ENCODE data around the gene TLR10. TPM values are rescaled to one million over a fixed set of nuclear protein-coding genes. Genes with fewer than 3 reads are reported as not detected.

Gene TLR10
- total RNA-seq, 4 donors from 2014 or later, result 0.09 to 0.38 (median 0.38) TPM; not detected in 1

DNA sequence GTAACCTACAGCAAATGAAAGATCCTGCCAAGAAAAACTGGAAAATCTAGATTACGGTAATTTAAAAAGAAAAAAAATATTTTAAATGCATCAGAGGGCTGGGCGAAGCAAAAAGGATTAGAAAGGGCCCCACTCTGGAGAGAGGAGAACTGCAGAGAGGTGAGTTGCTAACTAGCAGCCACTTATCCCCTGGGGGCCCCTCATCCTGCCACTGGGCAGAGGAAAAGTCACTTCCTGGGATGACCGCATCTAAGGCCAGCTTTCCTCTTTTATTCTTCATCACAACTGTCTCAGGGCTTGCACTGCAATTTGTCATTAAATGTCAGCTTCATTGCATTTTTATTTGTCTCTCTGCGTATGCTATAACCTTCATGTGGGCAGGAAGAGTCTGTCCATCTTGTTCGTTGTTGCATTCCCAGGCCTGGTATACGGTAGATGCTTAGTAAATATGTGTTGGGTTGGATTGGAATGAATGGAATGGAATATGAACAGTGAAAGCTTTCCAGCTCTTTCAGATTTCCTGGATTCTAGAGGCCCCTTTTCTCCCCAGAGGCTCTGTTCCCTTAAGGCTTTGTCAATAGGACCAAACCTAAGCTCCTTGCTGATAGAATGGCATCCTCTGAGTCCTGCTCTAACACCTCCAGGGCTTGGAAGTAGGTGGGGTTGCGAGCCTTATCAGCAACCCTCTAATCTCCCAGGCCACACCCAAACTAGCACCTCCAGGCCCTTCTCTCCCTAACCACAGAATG, 58.9 kb downstream of the TLR10 start:
- WGBS, 2 donors, result 38 to 51% methylated on average over 7 of the region's 7 CpGs
- Histone ChIP-seq H3K4me1 (peaks cover 0 to 33% (median 8%) of the 10 kb centered on the region in 3 donors), H3K27me3 (no peaks in the 10 kb centered on the region), H3K4me3 (no peak overlapping the region), H3K27ac (peak overlapping the region in 2 of 4 donors; percentile 23 to 39), H3K9me3 (no peaks in the 10 kb centered on the region), H3K36me3 (no peaks in the 10 kb centered on the region)
- TF ChIP-seq POLR2A (IDR thresholded peaks at IDR 0.05), result no peak
- TF ChIP-seq, protein P1, sequence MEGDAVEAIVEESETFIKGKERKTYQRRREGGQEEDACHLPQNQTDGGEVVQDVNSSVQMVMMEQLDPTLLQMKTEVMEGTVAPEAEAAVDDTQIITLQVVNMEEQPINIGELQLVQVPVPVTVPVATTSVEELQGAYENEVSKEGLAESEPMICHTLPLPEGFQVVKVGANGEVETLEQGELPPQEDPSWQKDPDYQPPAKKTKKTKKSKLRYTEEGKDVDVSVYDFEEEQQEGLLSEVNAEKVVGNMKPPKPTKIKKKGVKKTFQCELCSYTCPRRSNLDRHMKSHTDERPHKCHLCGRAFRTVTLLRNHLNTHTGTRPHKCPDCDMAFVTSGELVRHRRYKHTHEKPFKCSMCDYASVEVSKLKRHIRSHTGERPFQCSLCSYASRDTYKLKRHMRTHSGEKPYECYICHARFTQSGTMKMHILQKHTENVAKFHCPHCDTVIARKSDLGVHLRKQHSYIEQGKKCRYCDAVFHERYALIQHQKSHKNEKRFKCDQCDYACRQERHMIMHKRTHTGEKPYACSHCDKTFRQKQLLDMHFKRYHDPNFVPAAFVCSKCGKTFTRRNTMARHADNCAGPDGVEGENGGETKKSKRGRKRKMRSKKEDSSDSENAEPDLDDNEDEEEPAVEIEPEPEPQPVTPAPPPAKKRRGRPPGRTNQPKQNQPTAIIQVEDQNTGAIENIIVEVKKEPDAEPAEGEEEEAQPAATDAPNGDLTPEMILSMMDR (IDR thresholded peaks at IDR 0.05), result no peak
- DNase-seq, result no peak
- intact Hi-C loops (cut with DNase I), result loop anchor here (10.0 kb wide), 1 partner anchor 659 kb away; no protein-coding TSS in a partner anchor

- H3K4me3 ChIP-seq, result no peak overlapping the region
- 75 to 92% methylated on average over 2 of the region's 4 CpGs for WGBS, 2 donors
- H3K27ac ChIP-seq, result peak overlapping the region in 2 of 4 donors; percentile 23 to 39
- peaks cover 0 to 26% (median 6%) of the 10 kb centered on the region in 3 donors for H3K4me1 ChIP-seq
- H3K9me3 ChIP-seq, result no peaks in the 10 kb centered on the region
- TF ChIP-seq, protein P1 (IDR thresholded peaks at IDR 0.05), result no peak
- TF ChIP-seq POLR2A (IDR thresholded peaks at IDR 0.05), result no peak
- intact Hi-C loops (cut with DNase I), result loop anchor here (10.0 kb wide), 1 partner anchor 658 kb away; no protein-coding TSS in a partner anchor
- DNase-seq, result no peak
- H3K27me3 ChIP-seq, result no peaks in the 10 kb centered on the region
- no peaks in the 10 kb centered on the region for H3K36me3 ChIP-seq
Measured at GRCh38 chr4:38723114-38723513, 59.7 kb downstream of the TLR10 start.

Small RNA genes within 50 kb of the gene (small RNA-seq; reads per million reads assigned to genes)
- gene RNA5SP158, result 0 reads per million in 4 donors

Other genes with a start within 250 kb of the TLR10 start
- 10 to 100 TPM; 44.2 to 91.4 (median 82.7) TPM for gene KLF3, start 118.8 kb downstream of the TLR10 start, total RNA-seq
- 10 to 100 TPM in 2 of 4 donors, 1 to 10 TPM in 2; 2.5 to 11.3 (median 10.3) TPM for gene TLR1, start 21.8 kb upstream of the TLR10 start, total RNA-seq
- 1 to 10 TPM; 1.1 to 3.3 (median 2.5) TPM for gene TLR6, start 73.8 kb upstream of the TLR10 start, total RNA-seq
- gene FAM114A1, start 84.8 kb upstream of the TLR10 start, total RNA-seq, result 10 to 100 TPM; 36.7 to 80.9 (median 69.2) TPM
- gene TMEM156, start 249.4 kb upstream of the TLR10 start, total RNA-seq, result 1 to 10 TPM in 2 of 4 donors, under 1 TPM in 1, not detected in 1; 0.15 to 9.6 (median 1.1) TPM

Measured in esophagus squamous epithelium (tissue), 5 donors.